Activated CD4-positive, alpha-beta T cell treated with anti-CD3 and anti-CD28 coated beads, Interleukin-2, Interleukin-4, amounts not matched to agents 100 ng/mL and 50 ng/mL, durations not matched to agents 16 hours and 8 hours (primary cell): Measurements from ENCODE around the gene CCDC148.
"Not testable (repeated sequence)": the region's sequence is repeated elsewhere in the genome, so short reads cannot be mapped to it uniquely, and the experiment has no call there.

Experiments used
- DNase-seq: peaks from one replicate; pipeline ENCODE4 v3.0.0-alpha.2; 2020; ENCODE audit warnings: low spot score

CCDC148 gene

DNA sequence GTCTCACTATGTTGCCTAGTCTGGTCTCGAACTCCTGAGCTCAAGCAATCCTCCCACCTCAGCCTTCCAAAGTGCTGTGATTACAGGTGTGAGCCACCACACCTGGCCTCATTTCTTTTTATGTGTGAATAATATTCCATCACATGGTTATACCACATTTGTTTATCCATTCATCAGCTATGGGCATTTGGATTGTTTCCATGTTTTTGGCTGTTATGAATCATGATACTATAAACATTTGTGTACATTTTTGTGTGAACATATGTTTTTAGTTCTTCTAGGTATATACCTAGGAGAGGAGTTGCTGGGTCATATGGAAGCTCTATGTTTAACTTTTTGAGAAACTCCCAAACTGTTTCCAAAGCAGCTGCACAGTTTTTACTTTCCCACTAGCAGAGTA lies 24.6 kb upstream of the CCDC148 start:
- no peak for DNase-seq

GRCh38 chr2:158478816-158479215 lies 22.3 kb upstream of the CCDC148 start:
- no peak for DNase-seq

- DNase-seq: no peak
Observed at GRCh38 chr2:158478237-158478636, 21.7 kb upstream of the CCDC148 start.

DNA sequence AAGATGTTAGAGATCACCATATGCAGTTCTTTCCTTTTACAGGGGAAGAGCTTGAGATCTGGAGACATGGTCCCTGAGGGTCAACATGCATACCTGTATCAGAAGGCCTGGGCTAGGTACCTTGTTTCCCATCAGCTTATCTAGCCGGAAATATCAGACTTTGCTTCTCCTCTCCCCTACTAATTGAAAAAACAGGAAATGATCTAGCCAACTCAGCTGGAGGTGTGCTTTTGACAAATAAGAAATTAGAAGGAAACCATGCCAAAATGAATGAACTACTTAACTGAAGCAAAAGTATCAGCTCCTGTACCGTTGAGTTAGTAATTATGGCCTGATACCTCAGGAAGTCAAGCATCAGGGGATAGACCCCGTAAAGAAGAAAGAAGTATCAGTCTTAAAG lies 20.6 kb upstream of the CCDC148 start:
- no peak for DNase-seq

GRCh38 chr2:158474526-158475011 lies 18.0 kb upstream of the CCDC148 start:
- DNase-seq: not testable (repeated sequence)

DNA sequence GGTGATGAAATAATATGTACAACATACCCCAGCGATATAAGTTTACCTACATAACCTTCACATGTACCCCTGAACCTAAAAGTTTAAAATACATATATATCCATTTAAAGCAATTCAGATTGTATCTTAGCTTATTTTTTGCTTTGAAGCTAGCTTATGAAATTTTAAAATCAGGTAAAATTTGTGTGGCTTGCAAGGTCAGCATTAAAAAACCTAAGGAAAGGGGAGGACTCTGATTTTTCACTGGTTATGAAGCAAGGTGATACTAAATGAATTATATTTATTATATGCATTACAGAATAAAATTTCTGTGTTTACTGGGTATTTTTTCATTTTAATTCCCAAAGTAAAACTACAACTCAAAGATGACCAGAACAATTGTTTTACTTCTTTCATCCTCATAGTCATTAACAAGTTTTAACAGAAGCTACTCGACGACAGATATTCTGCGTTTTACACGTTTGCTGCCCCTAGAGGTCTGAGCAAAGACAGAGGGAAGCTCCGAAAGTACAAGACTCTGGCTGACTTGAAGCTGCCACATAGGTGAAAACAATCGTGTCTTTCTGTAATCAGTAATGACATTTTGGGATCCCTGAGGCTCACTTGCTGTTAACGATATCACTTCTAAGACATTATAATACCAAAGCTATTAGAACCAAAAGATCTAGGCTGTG lies 17.3 kb upstream of the CCDC148 start:
- DNase-seq: no peak

DNA sequence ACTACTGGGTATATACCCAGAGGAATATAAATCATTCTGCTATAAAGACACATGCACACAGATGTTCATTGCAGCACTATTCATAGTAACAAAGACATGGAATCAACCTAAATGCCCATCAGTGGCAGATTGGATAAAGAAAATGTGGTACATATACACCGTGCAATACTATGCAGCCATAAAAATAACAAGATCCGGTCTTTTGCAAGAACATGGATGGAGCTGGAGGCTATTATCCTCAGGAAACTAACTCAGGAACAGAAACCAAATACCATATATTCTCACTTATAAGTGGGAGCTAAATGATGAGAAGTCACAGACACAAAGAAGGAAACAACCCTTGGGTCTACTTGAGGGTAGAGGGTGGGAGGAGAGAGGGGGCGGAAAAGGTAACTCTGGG lies 16.7 kb upstream of the CCDC148 start:
- not testable (repeated sequence) for DNase-seq

DNA sequence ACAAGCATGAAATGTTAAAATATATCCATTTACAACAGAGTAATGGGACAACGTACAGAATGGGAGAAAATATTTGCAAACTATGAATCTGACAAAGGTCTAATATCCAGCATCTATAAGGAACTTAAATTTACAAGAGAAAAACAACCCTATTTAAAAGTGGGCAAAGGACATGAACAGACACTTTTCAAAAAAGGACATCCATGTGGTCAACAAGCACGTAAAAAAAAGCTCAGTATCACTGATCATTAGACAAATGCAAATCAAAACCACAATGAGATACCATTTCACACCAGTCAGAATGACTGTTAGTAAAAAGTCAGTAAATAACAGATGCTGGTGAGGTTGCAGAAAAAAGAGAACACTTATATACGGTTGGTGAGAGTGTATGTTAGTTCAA lies 16.3 kb upstream of the CCDC148 start:
- not testable (repeated sequence) for DNase-seq

GRCh38 chr2:158467248-158467647 lies 10.7 kb upstream of the CCDC148 start:
- no peak for DNase-seq

DNA sequence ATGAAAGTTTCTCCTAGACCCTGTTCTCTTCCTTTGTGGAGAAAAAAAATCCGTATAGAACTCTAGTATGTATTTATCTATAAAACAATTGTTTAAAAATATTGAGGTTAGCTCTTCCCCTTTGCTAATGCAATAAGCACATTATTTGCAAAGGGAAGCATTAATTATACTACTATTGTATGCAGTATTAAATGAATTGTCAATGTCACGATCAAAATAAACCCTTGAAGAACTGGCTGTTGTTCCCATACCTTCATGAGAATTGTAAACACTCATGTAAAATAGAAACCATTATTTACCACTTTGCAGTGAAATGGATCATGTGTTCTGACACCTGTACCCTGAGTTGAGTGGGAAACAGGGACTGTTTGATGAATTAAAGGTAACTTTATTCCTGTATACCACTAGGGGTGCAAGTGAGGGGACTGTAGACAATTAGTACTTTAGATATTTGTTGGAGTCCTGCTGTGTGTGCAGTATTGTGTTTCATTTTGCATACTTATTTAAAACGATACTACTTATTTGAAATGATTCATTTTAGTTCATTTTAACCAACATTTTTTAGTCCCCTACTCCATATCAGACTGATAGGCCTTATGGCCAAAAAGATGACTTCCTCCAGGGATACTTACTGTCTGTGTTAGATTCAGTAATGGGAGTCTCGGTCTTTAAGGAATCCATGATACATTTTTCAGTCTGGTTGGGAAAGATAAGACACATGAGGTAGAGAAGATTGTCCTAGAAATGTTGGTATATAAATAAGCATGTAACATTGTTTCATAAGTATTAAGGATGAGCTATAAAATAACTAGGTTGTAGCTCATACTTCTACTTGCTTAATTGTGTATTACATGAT lies 8.1 kb upstream of the CCDC148 start:
- DNase-seq: peak; percentile 36

GRCh38 chr2:158463496-158464095 lies 7.0 kb upstream of the CCDC148 start:
- DNase-seq: no peak

GRCh38 chr2:158460632-158461297 lies 4.2 kb upstream of the CCDC148 start:
- DNase-seq: no peak

GRCh38 chr2:158459161-158460003 lies 2.8 kb upstream of the CCDC148 start:
- no peak for DNase-seq

GRCh38 chr2:158458617-158458920 lies 2.0 kb upstream of the CCDC148 start:
- no peak for DNase-seq

DNA sequence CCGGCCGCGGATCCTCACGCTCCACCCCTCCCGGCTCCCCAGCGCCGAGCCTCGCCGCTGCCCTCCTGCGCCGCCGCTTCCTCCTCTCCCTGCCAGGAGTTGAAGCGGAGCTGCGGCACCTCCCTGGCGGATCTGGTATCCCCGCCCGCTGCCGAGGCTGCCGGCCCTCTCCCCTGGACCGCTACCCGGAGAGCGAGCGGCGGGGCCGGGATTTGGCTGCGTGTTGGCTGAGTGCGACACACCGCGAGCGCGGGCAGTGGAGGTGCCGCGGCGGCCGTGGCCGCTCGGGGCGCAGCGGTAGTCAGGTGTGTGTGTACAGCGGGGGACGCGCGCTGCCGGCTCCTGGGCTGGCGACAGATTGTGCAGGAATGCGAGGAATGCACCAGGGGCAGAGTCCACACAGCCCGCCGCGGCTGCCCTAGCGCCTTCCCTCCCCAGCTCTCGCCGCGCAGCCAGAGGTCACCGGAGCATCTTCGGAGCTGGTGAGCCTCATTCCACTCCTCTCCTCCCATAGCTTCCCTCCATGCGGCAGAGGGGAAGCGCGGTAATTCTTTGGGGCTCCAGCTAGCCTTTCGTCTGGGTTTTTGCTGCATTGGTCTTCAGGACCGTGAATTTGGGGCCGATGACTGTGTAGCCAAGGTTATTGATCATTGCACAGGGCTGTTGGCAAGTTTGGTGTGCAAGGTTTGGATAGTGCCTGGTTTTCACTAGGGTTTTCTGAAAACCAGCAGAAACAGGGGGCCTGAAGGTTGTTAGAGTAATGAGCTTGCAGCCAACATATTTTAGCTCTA lies 1.5 kb upstream of the CCDC148 start:
- DNase-seq: peak; percentile 48

DNA sequence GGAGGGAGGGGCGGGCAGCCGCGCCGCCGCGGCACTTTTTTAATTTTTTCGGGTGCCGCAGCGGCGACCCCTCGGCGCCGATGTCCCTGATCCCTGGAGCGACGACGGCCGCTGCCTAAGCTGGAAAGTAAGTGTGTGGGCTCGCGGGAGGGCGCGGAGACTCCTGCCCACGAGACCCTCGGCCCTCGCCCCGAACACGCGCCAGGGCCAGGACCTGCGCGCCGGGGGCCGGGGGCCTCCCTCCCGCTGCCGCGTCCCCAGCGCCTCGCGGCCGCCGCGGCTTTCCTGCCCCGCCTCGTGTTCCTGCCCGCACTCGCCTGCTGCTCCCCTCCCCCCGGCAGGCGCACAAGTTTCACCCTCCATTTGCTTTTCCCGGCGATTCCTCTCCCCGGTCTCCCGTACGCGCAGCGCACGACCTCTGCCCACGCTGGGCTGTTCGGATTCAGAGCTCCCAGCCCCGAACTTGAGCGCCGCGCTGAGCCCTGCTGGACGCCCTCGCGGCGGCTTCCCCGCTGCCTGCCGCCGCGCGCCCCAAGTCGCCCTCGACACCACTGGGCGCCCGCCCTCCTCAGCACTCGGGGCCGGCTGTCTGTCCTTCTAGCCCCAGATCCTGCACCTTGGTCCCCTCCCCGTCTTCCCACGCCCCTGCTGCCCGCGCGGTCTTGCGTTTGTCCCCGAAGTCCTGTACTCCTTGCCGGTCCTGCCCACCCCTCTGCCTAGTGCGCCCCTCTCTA lies 706 bp upstream of the CCDC148 start:
- DNase-seq: peak; percentile 40

GRCh38 chr2:158443606-158444005 lies 12.9 kb downstream of the CCDC148 start:
- DNase-seq: no peak

- DNase-seq: not testable (repeated sequence)
Observed at GRCh38 chr2:158439062-158439461, 17.5 kb downstream of the CCDC148 start.

DNA sequence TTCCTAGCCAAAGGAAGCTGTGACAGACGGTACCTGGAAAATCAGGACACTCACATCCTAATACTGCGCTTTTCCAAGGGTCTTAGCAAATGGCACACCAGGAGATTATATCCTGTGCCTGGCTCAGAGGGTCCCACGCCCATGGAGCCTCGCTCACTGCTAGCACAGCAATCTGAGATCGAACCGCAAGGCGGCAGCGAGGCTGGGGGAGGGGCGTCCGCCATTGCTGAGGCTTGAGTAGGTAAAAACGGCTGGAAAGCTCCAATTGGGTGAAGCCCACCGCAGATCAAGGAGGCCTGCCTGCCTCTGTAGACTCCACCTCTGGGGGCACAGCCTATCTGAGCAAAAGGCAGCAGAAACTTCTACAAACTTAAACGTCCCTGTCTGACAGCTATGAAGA lies 22.8 kb downstream of the CCDC148 start:
- DNase-seq: not testable (repeated sequence)

GRCh38 chr2:158432117-158432516 lies 24.4 kb downstream of the CCDC148 start:
- no peak for DNase-seq
